Measurements from ENCODE around the gene SLC14A1. TPM values are rescaled to one million over a fixed set of nuclear protein-coding genes. Genes with fewer than 3 reads are reported as not detected.

Gene SLC14A1
- total RNA-seq, 3 donors from 2014 or later = 0.64 to 2.6 (median 2.3) TPM

GRCh38 chr18:45688833-45689232, 35.1 kb upstream of the SLC14A1 start:
- Histone ChIP-seq H3K4me1 (no peaks in the 10 kb centered on the region), H3K4me3 (no peak overlapping the region), H3K9me3 (no peaks in the 10 kb centered on the region), H3K27me3 (no peaks in the 10 kb centered on the region), H3K27ac (no peak overlapping the region), H3K36me3 (no peaks in the 10 kb centered on the region)
- DNase-seq (ENCODE audit: low spot score in 2 of 2) = no peak
- TF ChIP-seq POLR2A (IDR thresholded peaks at IDR 0.05) (no peak), CTCF (IDR thresholded peaks at IDR 0.05) (no peak), POLR2AphosphoS5 (IDR thresholded peaks at IDR 0.05) (no peak)
- intact Hi-C loops (cut with DNase I; ENCODE audit: low total_unique reads) = loop anchor here (5.0 kb wide), 1 partner anchor 1297 kb away; no protein-coding TSS in a partner anchor

- no peaks in the 10 kb centered on the region for H3K36me3 ChIP-seq
- no peak for DNase-seq (ENCODE audit: low spot score in 2 of 2)
- intact Hi-C loops (cut with DNase I; ENCODE audit: low total_unique reads) = loop anchor here (5.0 kb wide), 1 partner anchor 1297 kb away; no protein-coding TSS in a partner anchor
- H3K4me1 ChIP-seq = no peaks in the 10 kb centered on the region
- no peak overlapping the region for H3K4me3 ChIP-seq
- TF ChIP-seq POLR2A (IDR thresholded peaks at IDR 0.05) (no peak), CTCF (IDR thresholded peaks at IDR 0.05) (no peak), POLR2AphosphoS5 (IDR thresholded peaks at IDR 0.05) (no peak)
- H3K27me3 ChIP-seq = no peaks in the 10 kb centered on the region
- H3K27ac ChIP-seq = no peak overlapping the region
- H3K9me3 ChIP-seq = no peaks in the 10 kb centered on the region
These were observed 34.6 kb upstream of the SLC14A1 start for GRCh38 chr18:45689396-45689795.

- Histone ChIP-seq H3K9me3 (no peaks in the 10 kb centered on the region), H3K4me1 (no peaks in the 10 kb centered on the region), H3K36me3 (no peaks in the 10 kb centered on the region), H3K27me3 (no peaks in the 10 kb centered on the region), H3K27ac (no peak overlapping the region), H3K4me3 (no peak overlapping the region)
- peak; percentile 48 to 77 for DNase-seq (ENCODE audit: low spot score in 2 of 2)
- TF ChIP-seq POLR2AphosphoS5 (IDR thresholded peaks at IDR 0.05) (peak in 1 of 3 donors; percentile 17), CTCF (IDR thresholded peaks at IDR 0.05) (peak; percentile 52 to 84 (median 79)), POLR2A (IDR thresholded peaks at IDR 0.05) (no peak)
- intact Hi-C loops (cut with DNase I; ENCODE audit: low total_unique reads) = no loop called here
These were observed 32.8 kb upstream of the SLC14A1 start for GRCh38 chr18:45690975-45691815.

GRCh38 chr18:45691816-45692179, 32.2 kb upstream of the SLC14A1 start:
- H3K9me3 ChIP-seq = no peaks in the 10 kb centered on the region
- no peak overlapping the region for H3K4me3 ChIP-seq
- intact Hi-C loops (cut with DNase I; ENCODE audit: low total_unique reads) = no loop called here
- no peaks in the 10 kb centered on the region for H3K36me3 ChIP-seq
- TF ChIP-seq POLR2A (IDR thresholded peaks at IDR 0.05) (no peak), POLR2AphosphoS5 (IDR thresholded peaks at IDR 0.05) (no peak), CTCF (IDR thresholded peaks at IDR 0.05) (no peak)
- no peaks in the 10 kb centered on the region for H3K27me3 ChIP-seq
- no peaks in the 10 kb centered on the region for H3K4me1 ChIP-seq
- DNase-seq (ENCODE audit: low spot score in 2 of 2) = no peak
- H3K27ac ChIP-seq = no peak overlapping the region

- Histone ChIP-seq H3K36me3 (no peaks in the 10 kb centered on the region), H3K27me3 (no peaks in the 10 kb centered on the region), H3K9me3 (peaks cover 10 to 16% of the 10 kb centered on the region in 2 donors), H3K27ac (no peak overlapping the region), H3K4me1 (no peaks in the 10 kb centered on the region), H3K4me3 (no peak overlapping the region)
- TF ChIP-seq POLR2AphosphoS5 (IDR thresholded peaks at IDR 0.05) = no peak
- TF ChIP-seq POLR2A (IDR thresholded peaks at IDR 0.05) = no peak
- TF ChIP-seq CTCF (IDR thresholded peaks at IDR 0.05) = no peak
- intact Hi-C loops (cut with DNase I; ENCODE audit: low total_unique reads) = loop anchor here (1.0 kb wide), 1 partner anchor 18 kb away; no protein-coding TSS in a partner anchor
- no peak for DNase-seq (ENCODE audit: low spot score in 2 of 2)
These were observed 21.2 kb upstream of the SLC14A1 start for GRCh38 chr18:45702708-45703265.

All from breast epithelium (tissue), 4 donors.